ENCODE measurements around the gene YEATS4. TPM values are rescaled to one million over a fixed set of nuclear protein-coding genes. Genes with fewer than 3 reads are reported as not detected.

Gene YEATS4
- total RNA-seq, 1 experiment from 2014 or later, result 37.1 TPM

GRCh38 chr12:69331909-69332684 lies 27.4 kb upstream of the YEATS4 start (continued):
- no peak for TF ChIP-seq AR (CRISPR knock-in tag; IDR thresholded peaks at IDR 0.05)
- no peak for TF ChIP-seq NR1H2 (CRISPR knock-in tag; IDR thresholded peaks at IDR 0.05)
- TF ChIP-seq RELA (CRISPR knock-in tag; IDR thresholded peaks at IDR 0.05; ENCODE audit: borderline replicate concordance), result no peak
- TF ChIP-seq MLX (CRISPR knock-in tag; IDR thresholded peaks at IDR 0.05), result no peak
- no peak for TF ChIP-seq STAT6 (CRISPR knock-in tag; conservative IDR thresholded peaks at IDR 0.05; ENCODE audit: low read depth)
- no peak for TF ChIP-seq CBFB (CRISPR knock-in tag; IDR thresholded peaks at IDR 0.05; ENCODE audit: low read depth)
- no peak for TF ChIP-seq ZBTB21 (CRISPR knock-in tag; IDR thresholded peaks at IDR 0.05; ENCODE audit: borderline replicate concordance)
- no peak for TF ChIP-seq NR2C2 (CRISPR knock-in tag; IDR thresholded peaks at IDR 0.05)
- TF ChIP-seq ZNF232 (CRISPR knock-in tag; IDR thresholded peaks at IDR 0.05), result no peak

- DNase-seq (ENCODE audit: low spot score) (no peak), ATAC-seq (no peak)
- Mint-ChIP-seq H3K27me3 (ENCODE audit: low read depth) (no peaks in the 10 kb centered on the region), H3K4me3 (no peak overlapping the region), H3K36me3 (no peaks in the 10 kb centered on the region), H3K9me3 (no peaks in the 10 kb centered on the region), H3K27ac (no peak overlapping the region; the same call in 1 of the 2 replicates), H3K4me1 (peaks cover 52% of the 10 kb centered on the region)
- ChIA-PET CTCF (interaction anchor here (0.6 kb wide), 1 partner anchor 24 kb away, joined by 3 read pairs; no protein-coding TSS in a partner anchor), POLR2A (no interaction called here)
- no peak for TF ChIP-seq ZNF396 (CRISPR knock-in tag; IDR thresholded peaks at IDR 0.05; ENCODE audit: borderline replicate concordance)
- TF ChIP-seq ZNF281 (CRISPR knock-in tag; IDR thresholded peaks at IDR 0.05), result no peak
- TF ChIP-seq RELA (CRISPR knock-in tag; IDR thresholded peaks at IDR 0.05; ENCODE audit: borderline replicate concordance), result no peak
- no peak for TF ChIP-seq ATF3 (CRISPR knock-in tag; conservative IDR thresholded peaks at IDR 0.05)
- TF ChIP-seq NFE2L1 (CRISPR knock-in tag; IDR thresholded peaks at IDR 0.05), result no peak
- TF ChIP-seq ELF4 (CRISPR knock-in tag; IDR thresholded peaks at IDR 0.05; ENCODE audit: low read depth), result no peak
- TF ChIP-seq JUN (CRISPR knock-in tag; IDR thresholded peaks at IDR 0.05), result no peak
- no peak for TF ChIP-seq ATF1 (CRISPR knock-in tag; IDR thresholded peaks at IDR 0.05)
- TF ChIP-seq KAT7 (CRISPR knock-in tag; IDR thresholded peaks at IDR 0.05; ENCODE audit: borderline replicate concordance), result no peak
- no peak for TF ChIP-seq ZNF423 (CRISPR knock-in tag; IDR thresholded peaks at IDR 0.05)
- no peak for TF ChIP-seq PREB (CRISPR knock-in tag; IDR thresholded peaks at IDR 0.05; ENCODE audit: borderline replicate concordance)
- no peak for TF ChIP-seq PRDM15 (CRISPR knock-in tag; IDR thresholded peaks at IDR 0.05)
- TF ChIP-seq NFATC4 (CRISPR knock-in tag; IDR thresholded peaks at IDR 0.05), result no peak
These were observed 26.7 kb upstream of the YEATS4 start for GRCh38 chr12:69332815-69333358.
